GM12864 (cell line): ENCODE data around the gene UMAD1.

Experiments used
- DNase-seq: peaks from one replicate; pipeline ENCODE4 v3.0.0-alpha.2; 2011; ENCODE audit warnings: low read depth
- H3K4me3 ChIP-seq: 2 replicates; pipeline ENCODE4 v1.5.1; 2011; ENCODE audit warnings: mild to moderate bottlenecking, low read depth, low read length, control low read depth
- TF ChIP-seq, protein P1 (sequence below): IDR thresholded peaks from 2 replicates; pipeline ENCODE4 v1.5.1; 2011; ENCODE audit warnings: low read depth, mild to moderate bottlenecking, moderate library complexity, low read length, control low read depth, inconsistent platforms; ENCODE audit errors: missing control alignments

Gene UMAD1

DNA sequence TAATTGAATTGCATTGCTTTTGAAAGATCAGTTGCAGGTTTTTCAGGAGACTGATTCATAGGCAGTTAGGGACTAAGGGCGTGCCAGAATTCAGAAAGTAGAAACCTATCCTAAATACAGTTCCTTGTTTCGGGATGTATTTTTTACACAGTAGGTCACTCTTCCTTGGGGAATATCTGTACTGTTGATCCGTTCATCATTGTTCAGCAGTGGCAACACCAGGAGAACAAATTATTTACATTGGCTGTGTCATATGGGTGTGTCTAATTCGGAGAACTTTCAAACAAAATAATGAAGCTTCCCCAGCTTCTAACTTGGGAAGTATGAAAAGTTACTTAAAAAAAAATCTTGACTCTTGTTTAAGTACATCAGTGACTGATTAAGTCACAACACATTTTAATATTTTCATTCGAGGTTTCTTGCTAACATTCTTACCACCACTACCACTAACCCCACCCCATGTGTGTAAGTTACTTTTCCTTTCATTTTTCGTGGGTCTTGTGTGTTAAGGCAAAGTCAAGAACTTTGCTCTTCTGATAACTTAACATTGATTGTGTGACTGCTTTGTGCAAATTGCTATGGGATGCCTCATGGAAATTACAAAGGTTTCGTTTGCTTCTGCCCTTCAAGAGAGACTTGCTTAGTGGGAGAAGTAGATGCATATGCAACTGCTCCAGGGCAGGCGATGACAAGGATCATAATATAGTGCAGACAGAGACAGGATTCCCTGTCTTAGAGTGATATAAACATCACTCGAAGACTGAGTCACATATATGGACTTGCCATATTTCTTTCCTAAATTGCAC lies 121.6 kb downstream of the UMAD1 start:
- H3K4me3 ChIP-seq, result peak overlapping the region; percentile 50
- no peak for DNase-seq
- TF ChIP-seq, protein P1, sequence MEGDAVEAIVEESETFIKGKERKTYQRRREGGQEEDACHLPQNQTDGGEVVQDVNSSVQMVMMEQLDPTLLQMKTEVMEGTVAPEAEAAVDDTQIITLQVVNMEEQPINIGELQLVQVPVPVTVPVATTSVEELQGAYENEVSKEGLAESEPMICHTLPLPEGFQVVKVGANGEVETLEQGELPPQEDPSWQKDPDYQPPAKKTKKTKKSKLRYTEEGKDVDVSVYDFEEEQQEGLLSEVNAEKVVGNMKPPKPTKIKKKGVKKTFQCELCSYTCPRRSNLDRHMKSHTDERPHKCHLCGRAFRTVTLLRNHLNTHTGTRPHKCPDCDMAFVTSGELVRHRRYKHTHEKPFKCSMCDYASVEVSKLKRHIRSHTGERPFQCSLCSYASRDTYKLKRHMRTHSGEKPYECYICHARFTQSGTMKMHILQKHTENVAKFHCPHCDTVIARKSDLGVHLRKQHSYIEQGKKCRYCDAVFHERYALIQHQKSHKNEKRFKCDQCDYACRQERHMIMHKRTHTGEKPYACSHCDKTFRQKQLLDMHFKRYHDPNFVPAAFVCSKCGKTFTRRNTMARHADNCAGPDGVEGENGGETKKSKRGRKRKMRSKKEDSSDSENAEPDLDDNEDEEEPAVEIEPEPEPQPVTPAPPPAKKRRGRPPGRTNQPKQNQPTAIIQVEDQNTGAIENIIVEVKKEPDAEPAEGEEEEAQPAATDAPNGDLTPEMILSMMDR, result no peak

DNA sequence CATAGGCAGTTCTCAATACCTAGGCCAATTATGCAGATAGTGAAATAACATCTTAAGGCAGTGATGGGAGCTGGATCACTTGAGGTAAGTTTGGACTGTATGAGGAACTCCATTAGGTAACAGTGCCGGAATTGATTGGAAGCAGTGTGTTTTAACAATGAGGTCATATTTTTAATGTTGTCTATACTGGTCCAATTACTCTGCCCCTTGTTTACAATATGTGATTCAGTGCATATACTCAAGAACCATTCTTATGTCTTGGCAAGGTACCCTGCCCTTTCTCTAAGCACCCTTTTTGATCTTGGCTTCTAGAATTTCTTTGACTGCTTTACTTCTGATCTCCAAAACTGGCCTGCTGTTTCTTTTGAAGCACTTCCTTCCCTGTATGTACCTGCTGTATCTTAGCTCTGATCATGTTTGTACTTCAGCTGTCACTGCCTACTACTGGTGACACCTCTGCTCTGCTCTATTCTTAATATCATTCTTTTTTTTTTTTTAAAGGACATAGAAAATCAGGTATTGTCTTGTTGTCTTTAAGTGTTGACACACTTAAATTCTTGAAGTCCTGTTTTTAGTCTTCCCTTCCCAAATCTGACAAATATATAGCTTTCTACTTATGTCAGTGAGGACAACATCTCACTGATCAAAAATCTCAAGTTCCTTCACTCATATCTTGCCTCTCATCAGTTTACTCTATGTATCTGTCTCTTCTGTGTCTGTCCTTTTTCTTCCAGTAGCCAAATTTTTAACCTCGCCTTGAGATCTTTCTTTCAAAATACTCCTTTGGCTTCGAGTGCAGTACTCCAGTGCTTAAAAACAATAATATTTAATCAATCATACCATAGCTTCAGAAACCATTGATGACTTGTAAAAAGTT lies 124.2 kb downstream of the UMAD1 start:
- no peak overlapping the region for H3K4me3 ChIP-seq
- no peak for DNase-seq
- TF ChIP-seq, protein P1, result peak; percentile 26

DNA sequence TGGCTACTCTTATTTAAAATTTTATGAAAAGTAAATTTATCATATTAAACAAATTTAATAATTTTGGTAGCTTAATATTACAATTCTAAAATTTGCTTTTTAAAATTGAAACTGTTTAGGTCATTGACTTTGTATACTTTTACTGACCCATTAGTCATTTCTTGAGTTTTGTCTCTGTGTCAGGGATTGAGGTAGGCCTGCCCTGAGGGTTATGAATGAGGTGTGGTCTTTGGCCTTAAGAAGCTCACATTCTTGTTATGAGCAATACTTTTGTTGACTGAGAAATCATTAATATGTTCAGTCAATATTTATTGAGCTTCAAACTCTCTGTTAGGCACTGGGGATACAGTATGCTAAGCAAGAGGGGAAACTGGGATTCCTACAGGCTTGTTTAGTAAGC lies 124.9 kb downstream of the UMAD1 start:
- TF ChIP-seq, protein P1, result no peak
- no peak for DNase-seq
- H3K4me3 ChIP-seq, result no peak overlapping the region

DNA sequence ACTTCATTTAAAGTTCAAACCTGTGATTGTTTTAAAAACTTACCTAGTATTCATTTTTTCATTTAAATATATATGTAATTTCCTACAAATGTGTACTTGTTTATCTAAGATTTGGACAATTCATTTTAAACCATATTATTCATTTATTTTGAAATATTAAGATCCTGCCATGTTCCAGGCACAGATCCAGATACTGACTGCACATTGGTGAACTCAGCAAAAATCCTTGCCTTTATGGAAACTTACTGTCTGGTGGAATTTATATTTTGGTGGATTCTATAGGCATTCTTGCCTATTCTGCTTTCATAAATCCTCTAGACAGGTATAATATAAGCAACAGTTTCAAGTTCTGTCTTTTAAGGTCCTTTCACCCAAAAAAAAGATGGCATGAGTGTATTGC lies 126.1 kb downstream of the UMAD1 start:
- no peak for DNase-seq
- TF ChIP-seq, protein P1, result no peak
- no peak overlapping the region for H3K4me3 ChIP-seq

DNA sequence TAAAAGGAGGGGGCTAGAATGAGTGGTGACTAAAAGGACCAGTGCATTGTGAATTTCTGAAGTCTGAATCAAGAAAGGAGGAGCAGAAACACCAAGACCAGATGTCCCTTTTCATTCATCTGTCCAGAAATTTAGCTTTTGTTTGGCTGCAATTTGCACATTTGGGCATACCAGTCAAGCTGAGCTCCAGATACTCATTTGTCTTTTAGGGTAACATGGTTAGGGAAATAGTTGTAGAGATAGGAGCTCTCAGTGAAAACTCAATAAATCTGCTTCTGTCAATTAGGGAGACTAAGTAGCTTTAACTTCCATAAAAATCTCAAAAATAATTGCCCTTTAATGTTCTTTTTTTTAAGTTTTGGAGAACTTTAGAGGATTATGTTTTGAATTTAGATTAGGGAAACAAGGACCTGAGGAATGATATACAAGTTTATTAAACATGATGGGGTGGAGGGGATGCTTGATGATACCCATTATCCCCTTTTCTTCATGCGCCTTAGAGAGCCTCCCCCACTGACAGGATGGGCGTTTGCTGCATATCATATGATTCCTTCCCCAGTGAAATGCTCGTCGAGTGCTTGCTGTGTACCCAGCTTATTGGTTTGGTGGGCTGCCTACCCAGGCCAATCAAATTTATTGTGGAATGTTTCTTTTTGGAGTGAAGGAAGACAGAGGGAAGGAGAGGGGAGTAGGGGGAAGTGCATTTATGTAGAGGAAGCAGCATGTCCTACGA lies 128.6 kb downstream of the UMAD1 start:
- DNase-seq, result no peak
- TF ChIP-seq, protein P1, result no peak
- H3K4me3 ChIP-seq, result no peak overlapping the region

DNA sequence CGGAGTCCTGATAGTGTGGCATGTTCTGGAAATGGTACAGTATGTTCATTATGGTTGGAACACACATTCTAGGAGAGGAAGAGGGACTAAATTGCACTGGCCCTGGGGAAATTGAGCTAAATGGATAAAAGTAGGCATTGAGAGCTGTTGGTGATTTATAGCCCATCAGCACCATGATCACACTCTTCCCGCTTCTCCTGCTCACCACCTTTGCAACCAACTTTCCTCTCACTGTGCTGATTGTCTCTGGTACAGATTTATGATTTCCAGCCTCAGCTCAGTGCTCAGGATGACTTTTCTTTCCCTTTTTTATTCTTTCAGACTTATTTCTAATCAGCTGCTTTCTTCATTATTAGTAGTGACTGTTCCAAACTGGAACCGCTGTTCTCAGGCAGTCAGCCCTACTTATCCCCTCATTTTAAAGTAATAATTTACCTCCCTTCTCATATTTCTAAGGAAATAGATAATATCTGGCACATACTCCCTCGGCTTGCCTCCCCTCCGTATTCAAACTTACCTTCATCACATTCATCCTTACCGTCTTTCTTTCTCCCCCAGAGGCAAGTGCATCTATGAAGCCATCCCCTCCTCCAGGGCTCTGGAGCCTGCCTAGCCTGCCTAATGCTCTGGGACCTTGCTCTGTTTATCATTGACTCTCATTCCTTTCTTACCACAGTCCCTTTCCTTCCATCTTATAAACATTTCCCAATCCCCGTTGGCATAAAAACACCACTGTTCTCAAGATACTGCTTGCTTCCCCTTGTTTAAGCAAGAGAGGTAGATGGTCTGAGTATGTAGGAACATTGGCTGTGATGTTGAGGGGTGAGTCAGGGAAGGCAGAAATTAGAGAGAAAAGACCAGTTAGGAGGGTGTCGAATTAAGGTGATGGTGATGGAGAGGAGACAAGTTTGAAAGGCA lies 129.4 kb downstream of the UMAD1 start:
- no peak for DNase-seq
- H3K4me3 ChIP-seq, result no peak overlapping the region
- TF ChIP-seq, protein P1, result no peak
